Muscle layer of colon (tissue), 2 donors: ENCODE results near the gene HOXA9.

ENCODE experiments used
- H3K27ac ChIP-seq: one replicate; pipeline ENCODE4 v1.7.0; 2013; ENCODE audit warnings: low read depth, mild to moderate bottlenecking, low read length, moderate library complexity
- H3K27me3 ChIP-seq, 2 donors: one replicate each; pipeline ENCODE4 v1.7.0; 2013; ENCODE audit warnings: low read length in 2 of 2, mild to moderate bottlenecking in 2 of 2; ENCODE audit not compliant: insufficient read depth in 2 of 2, control insufficient read depth in 1 of 2
- H3K36me3 ChIP-seq: one replicate; pipeline ENCODE4 v1.7.0; 2013; ENCODE audit warnings: mild to moderate bottlenecking, low read length; ENCODE audit not compliant: insufficient read depth
- H3K4me1 ChIP-seq: one replicate; pipeline ENCODE4 v1.7.0; 2013; ENCODE audit warnings: mild to moderate bottlenecking, low read length; ENCODE audit not compliant: insufficient read depth
- H3K4me3 ChIP-seq, 2 donors: one replicate each; pipeline ENCODE4 v1.7.0; 2013; ENCODE audit warnings: low read length in 2 of 2, low read depth in 1 of 2, mild to moderate bottlenecking in 1 of 2, moderate library complexity in 1 of 2
- H3K9ac ChIP-seq: one replicate; pipeline ENCODE4 v1.7.0; 2013; ENCODE audit warnings: low read length
- H3K9me3 ChIP-seq: one replicate; pipeline ENCODE4 v1.7.0; 2013; ENCODE audit warnings: mild to moderate bottlenecking, low read length
- donor health status: abdominal sarcoma.
- donor health status: Adenocarcinoma of cecum.

HOXA9 gene

GRCh38 chr7:27122077-27122910, 43.0 kb downstream of the HOXA9 start:
- H3K27me3 ChIP-seq: no peaks in the 10 kb centered on the region
- peak overlapping the region; percentile 53 for H3K27ac ChIP-seq
- peak overlapping the region in 1 of 2 donors; percentile 8 for H3K4me3 ChIP-seq

GRCh38 chr7:27121684-27122076, 43.7 kb downstream of the HOXA9 start:
- H3K36me3 ChIP-seq: peaks cover 10% of the 10 kb centered on the region
- no peak overlapping the region for H3K27ac ChIP-seq
- peaks cover 59% of the 10 kb centered on the region for H3K4me1 ChIP-seq
- peak overlapping the region in 1 of 2 donors; percentile 8 for H3K4me3 ChIP-seq
- no peak overlapping the region for H3K9ac ChIP-seq
- H3K9me3 ChIP-seq: no peaks in the 10 kb centered on the region
- no peaks in the 10 kb centered on the region for H3K27me3 ChIP-seq

More at GRCh38 chr7:27122077-27122910, 43.0 kb downstream of the HOXA9 start:
- H3K9me3 ChIP-seq: no peaks in the 10 kb centered on the region
- H3K9ac ChIP-seq: no peak overlapping the region
- peaks cover 62% of the 10 kb centered on the region for H3K4me1 ChIP-seq
- H3K36me3 ChIP-seq: peaks cover 10% of the 10 kb centered on the region

- H3K27me3 ChIP-seq: no peaks in the 10 kb centered on the region
- no peak overlapping the region for H3K27ac ChIP-seq
- no peak overlapping the region for H3K4me3 ChIP-seq
- no peak overlapping the region for H3K9ac ChIP-seq
- peaks cover 8% of the 10 kb centered on the region for H3K36me3 ChIP-seq
- H3K4me1 ChIP-seq: peaks cover 49% of the 10 kb centered on the region
- H3K9me3 ChIP-seq: no peaks in the 10 kb centered on the region
Observed at GRCh38 chr7:27119412-27119911, 45.9 kb downstream of the HOXA9 start.

GRCh38 chr7:27118580-27118979, 46.8 kb downstream of the HOXA9 start:
- Histone ChIP-seq H3K4me3 (peak overlapping the region in 1 of 2 donors; percentile 71), H3K4me1 (peaks cover 47% of the 10 kb centered on the region), H3K36me3 (peaks cover 6% of the 10 kb centered on the region), H3K9ac (no peak overlapping the region), H3K27ac (peak overlapping the region; percentile 67), H3K27me3 (no peaks in the 10 kb centered on the region), H3K9me3 (no peaks in the 10 kb centered on the region)

GRCh38 chr7:27117887-27118491, 47.3 kb downstream of the HOXA9 start:
- peak overlapping the region; percentile 49 for H3K9ac ChIP-seq
- no peaks in the 10 kb centered on the region for H3K9me3 ChIP-seq
- H3K4me3 ChIP-seq: peak overlapping the region in 1 of 2 donors; percentile 71
- H3K27ac ChIP-seq: peak overlapping the region; percentile 67
- peaks cover 49% of the 10 kb centered on the region for H3K4me1 ChIP-seq
- H3K36me3 ChIP-seq: peaks cover 6% of the 10 kb centered on the region
- H3K27me3 ChIP-seq: no peaks in the 10 kb centered on the region

GRCh38 chr7:27116962-27117886, 48.1 kb downstream of the HOXA9 start:
- Histone ChIP-seq H3K4me1 (peaks cover 57% of the 10 kb centered on the region), H3K4me3 (peak overlapping the region; percentile 28 to 71), H3K9me3 (no peaks in the 10 kb centered on the region), H3K9ac (peak overlapping the region; percentile 76), H3K27ac (peak overlapping the region; percentile 94), H3K36me3 (peaks cover 6% of the 10 kb centered on the region), H3K27me3 (no peaks in the 10 kb centered on the region)

- peaks cover 6% of the 10 kb centered on the region for H3K36me3 ChIP-seq
- no peaks in the 10 kb centered on the region for H3K9me3 ChIP-seq
- H3K27me3 ChIP-seq: no peaks in the 10 kb centered on the region
- peak overlapping the region; percentile 94 for H3K27ac ChIP-seq
- peak overlapping the region; percentile 43 to 71 for H3K4me3 ChIP-seq
- H3K9ac ChIP-seq: peak overlapping the region; percentile 76
- peaks cover 63% of the 10 kb centered on the region for H3K4me1 ChIP-seq
Observed at GRCh38 chr7:27116031-27116961, 49.0 kb downstream of the HOXA9 start.

GRCh38 chr7:27115221-27116026, 49.9 kb downstream of the HOXA9 start:
- Histone ChIP-seq H3K9ac (peak overlapping the region; percentile 76), H3K36me3 (peaks cover 6% of the 10 kb centered on the region), H3K27ac (peak overlapping the region; percentile 94), H3K9me3 (no peaks in the 10 kb centered on the region), H3K27me3 (no peaks in the 10 kb centered on the region), H3K4me3 (peak overlapping the region; percentile 43 to 71), H3K4me1 (peaks cover 62% of the 10 kb centered on the region)

GRCh38 chr7:27114881-27115220, 50.5 kb downstream of the HOXA9 start:
- H3K9ac ChIP-seq: peak overlapping the region; percentile 76
- H3K4me3 ChIP-seq: peak overlapping the region; percentile 43 to 71
- peak overlapping the region; percentile 94 for H3K27ac ChIP-seq

More at GRCh38 chr7:27114881-27115220, 50.5 kb downstream of the HOXA9 start:
- H3K36me3 ChIP-seq: peaks cover 6% of the 10 kb centered on the region
- H3K27me3 ChIP-seq: no peaks in the 10 kb centered on the region
- peaks cover 61% of the 10 kb centered on the region for H3K4me1 ChIP-seq
- H3K9me3 ChIP-seq: no peaks in the 10 kb centered on the region
